GM12875 (cell line): ENCODE measurements around the gene TBX22.

ENCODE experiments used
- H3K4me3 ChIP-seq: one replicate; pipeline ENCODE4 v1.5.1; 2011; ENCODE audit warnings: low read depth, low read length, control low read depth
- TF ChIP-seq, protein P1 (sequence below): IDR thresholded peaks from 2 replicates; pipeline ENCODE4 v1.5.1; 2011; ENCODE audit warnings: low read depth, mild to moderate bottlenecking, control low read depth, inconsistent platforms, low read length, moderate library complexity, borderline replicate concordance; ENCODE audit not compliant: insufficient read depth

The TBX22 gene, protein sequence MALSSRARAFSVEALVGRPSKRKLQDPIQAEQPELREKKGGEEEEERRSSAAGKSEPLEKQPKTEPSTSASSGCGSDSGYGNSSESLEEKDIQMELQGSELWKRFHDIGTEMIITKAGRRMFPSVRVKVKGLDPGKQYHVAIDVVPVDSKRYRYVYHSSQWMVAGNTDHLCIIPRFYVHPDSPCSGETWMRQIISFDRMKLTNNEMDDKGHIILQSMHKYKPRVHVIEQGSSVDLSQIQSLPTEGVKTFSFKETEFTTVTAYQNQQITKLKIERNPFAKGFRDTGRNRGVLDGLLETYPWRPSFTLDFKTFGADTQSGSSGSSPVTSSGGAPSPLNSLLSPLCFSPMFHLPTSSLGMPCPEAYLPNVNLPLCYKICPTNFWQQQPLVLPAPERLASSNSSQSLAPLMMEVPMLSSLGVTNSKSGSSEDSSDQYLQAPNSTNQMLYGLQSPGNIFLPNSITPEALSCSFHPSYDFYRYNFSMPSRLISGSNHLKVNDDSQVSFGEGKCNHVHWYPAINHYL

DNA sequence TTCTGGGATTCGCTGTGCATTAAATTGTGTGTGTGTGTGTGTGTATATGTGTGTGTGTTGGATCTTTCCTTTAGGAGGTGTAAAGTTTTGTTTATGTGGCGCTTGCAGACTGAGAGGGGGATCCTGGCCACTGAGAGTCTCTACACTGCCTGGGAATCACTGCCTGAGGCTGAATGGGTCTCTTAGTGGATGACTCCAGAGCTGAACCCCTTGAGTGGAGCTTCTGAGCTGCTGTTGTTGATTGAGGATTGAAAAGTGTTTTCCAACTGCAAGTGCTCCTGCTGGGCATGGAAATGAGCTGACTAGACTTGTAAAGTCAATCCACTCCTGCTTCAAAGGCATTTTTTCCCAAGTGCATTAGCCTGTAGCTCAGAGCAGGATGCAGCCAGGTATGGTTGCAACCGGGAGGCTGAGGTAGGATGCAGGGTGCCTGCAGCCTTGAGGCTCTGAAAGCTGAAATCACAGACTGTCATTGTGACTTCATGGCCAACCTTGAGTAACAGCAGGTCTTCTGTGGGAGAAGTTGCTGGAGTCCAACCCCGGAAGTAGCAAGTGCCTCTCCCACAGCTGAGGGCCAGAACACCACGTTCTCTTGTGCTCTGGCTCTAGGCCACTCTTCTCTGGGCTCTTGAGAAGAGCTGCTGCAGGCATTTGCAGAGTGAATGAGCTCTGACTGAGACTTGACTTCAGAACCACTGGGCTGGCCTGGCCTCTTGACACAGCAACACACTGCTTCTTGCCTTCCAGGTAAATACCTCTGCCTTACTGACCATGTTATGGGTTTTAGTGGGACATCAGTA lies at the start of gene TBX22:
TBX22 (plus strand) TSS at position 613 of the 800 bp plus-strand sequence. CDS start 7,517 bp downstream, outside the sequence.
- TF ChIP-seq, protein P1, sequence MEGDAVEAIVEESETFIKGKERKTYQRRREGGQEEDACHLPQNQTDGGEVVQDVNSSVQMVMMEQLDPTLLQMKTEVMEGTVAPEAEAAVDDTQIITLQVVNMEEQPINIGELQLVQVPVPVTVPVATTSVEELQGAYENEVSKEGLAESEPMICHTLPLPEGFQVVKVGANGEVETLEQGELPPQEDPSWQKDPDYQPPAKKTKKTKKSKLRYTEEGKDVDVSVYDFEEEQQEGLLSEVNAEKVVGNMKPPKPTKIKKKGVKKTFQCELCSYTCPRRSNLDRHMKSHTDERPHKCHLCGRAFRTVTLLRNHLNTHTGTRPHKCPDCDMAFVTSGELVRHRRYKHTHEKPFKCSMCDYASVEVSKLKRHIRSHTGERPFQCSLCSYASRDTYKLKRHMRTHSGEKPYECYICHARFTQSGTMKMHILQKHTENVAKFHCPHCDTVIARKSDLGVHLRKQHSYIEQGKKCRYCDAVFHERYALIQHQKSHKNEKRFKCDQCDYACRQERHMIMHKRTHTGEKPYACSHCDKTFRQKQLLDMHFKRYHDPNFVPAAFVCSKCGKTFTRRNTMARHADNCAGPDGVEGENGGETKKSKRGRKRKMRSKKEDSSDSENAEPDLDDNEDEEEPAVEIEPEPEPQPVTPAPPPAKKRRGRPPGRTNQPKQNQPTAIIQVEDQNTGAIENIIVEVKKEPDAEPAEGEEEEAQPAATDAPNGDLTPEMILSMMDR, result no peak
- H3K4me3 ChIP-seq, result no peak within 1 kb of the TSS

DNA sequence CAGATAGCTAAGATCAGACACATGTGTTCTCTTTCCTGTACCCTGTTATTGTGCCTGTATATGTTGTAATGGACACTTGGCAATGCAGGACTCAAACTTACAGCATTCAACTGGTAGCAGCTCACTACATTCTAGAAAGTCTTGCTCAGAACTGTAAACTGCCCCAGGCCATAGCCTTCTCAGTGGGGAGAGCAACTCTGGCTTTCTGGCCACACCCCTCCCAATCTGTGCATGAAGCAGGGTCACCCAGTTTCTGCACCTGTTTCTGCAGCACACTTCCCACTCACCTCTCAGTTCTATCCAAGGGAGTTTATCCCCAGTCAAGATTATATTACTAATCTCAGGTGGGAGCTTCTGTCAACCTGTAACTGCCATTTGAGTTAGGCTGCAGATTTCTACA lies 38.9 kb upstream of the TBX22 start:
- H3K4me3 ChIP-seq, result no peak overlapping the region
- TF ChIP-seq, protein P1, result no peak

DNA sequence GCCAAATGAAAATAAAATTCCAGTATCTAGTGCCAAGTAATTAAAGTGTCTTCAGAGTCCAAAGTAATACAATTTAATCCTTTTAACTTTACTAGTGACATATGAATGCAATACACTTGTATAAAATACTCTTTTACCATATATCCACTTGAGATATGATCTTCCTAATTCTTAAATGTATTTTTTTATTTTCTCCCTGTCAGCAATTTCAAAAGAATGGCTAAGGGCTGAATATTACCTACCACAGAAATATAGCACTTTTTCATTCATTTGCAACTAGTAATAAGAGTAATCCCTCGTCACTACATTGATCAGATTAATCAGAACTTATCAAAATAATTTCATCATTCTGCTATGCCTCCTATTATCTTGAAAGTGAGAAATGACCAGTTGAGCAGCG lies 10.1 kb upstream of the TBX22 start:
- no peak overlapping the region for H3K4me3 ChIP-seq
- TF ChIP-seq, protein P1, result no peak

DNA sequence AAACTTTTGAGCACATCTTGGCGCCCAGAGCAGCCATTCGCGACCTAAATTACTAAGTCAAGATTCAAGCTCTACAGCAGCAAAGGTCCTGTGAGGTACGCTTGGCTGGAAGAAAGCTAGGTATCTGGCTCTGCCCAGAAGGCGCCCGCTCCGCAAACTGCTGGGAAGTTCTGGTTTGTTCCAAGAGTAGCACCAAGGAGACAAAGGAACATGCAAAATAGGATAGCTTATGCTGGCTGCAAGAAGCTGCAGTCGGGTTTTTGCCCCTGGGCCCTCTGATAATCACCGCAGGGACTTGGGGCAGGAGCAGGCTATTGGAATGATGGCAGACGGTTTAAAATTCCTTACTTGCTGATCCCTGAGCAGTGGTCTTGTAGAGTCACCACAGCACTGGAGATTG lies 3.0 kb upstream of the TBX22 start:
- no peak overlapping the region for H3K4me3 ChIP-seq
- TF ChIP-seq, protein P1, result no peak

DNA sequence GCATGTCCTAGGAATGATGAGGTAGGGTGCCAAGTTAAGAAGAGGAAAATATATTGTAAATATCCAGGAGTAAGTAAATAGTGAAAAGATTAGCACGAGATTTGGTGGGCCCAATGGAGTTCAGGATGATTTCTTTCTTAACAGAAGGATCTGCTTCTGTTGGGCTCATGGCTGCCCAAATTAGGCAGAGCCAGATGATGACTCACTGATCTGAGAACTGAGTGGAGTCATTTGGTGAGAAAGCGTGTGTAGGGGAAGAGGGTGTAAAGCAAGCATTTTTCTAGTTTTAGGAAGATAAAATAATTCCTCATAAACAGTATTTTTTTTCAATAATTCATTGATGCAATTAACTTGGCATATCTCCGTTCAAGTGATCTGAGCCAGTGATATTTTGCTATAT lies 1.6 kb downstream of the TBX22 start:
- no peak overlapping the region for H3K4me3 ChIP-seq
- TF ChIP-seq, protein P1, result no peak

DNA sequence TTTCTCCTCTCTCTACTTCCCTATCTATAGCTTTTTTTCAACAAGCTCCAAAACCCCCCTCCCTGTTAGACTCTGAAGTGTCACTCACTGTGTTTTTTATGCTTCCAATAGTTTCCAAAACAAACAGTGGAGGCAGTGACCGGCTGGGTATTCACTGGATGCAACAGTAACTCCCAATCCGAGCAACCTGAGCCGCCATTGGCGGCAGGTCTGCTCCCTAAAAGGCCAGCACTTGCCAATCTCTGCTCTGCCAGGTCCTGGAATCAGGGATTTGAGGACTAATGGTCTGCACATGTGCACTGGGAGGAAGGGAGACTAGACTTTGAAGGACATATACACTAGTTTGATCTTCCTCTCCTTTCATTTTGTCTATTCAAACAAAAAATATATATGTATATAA lies 7.1 kb downstream of the TBX22 start:
- TF ChIP-seq, protein P1, result no peak
- no peak overlapping the region for H3K4me3 ChIP-seq
